Nephron progenitor cell (in vitro differentiated cells): ENCODE measurements around the gene STK17A.

Experiments used
- DNase-seq: peaks from one replicate; pipeline ENCODE4 v3.0.0; 2021
- H3K27ac Mint-ChIP-seq: 2 replicates; pipeline ENCODE4 v1.8.0; 2021; ENCODE audit warnings: mild to moderate bottlenecking, moderate library complexity, mixed read lengths
- H3K27me3 Mint-ChIP-seq: 2 replicates; pipeline ENCODE4 v1.8.0; 2021; ENCODE audit warnings: mild to moderate bottlenecking, low read depth, mixed read lengths; ENCODE audit not compliant: poor library complexity
- H3K36me3 Mint-ChIP-seq: 2 replicates; pipeline ENCODE4 v1.8.0; 2021; ENCODE audit warnings: low read depth, mixed read lengths
- H3K4me1 Mint-ChIP-seq: 2 replicates; pipeline ENCODE4 v1.8.0; 2021; ENCODE audit warnings: mixed read lengths
- H3K4me3 Mint-ChIP-seq: 2 replicates; pipeline ENCODE4 v1.8.0; 2021; ENCODE audit warnings: mild to moderate bottlenecking, moderate library complexity, mixed read lengths
- H3K9me3 Mint-ChIP-seq: 2 replicates; pipeline ENCODE4 v1.8.0; 2021; ENCODE audit warnings: mild to moderate bottlenecking, moderate library complexity, mixed read lengths
- TF ChIP-seq, protein P1 (sequence below): fragments of 200-600 bp; sonication (generic); IDR thresholded peaks from 2 replicates; pipeline ENCODE4 v1.5.0; 2021; ENCODE audit warnings: antibody characterized with exemption

Gene STK17A

GRCh38 chr7:43600056-43600455 is 17.1 kb downstream of the STK17A start:
- H3K4me3 Mint-ChIP-seq: no peak overlapping the region
- TF ChIP-seq, protein P1, sequence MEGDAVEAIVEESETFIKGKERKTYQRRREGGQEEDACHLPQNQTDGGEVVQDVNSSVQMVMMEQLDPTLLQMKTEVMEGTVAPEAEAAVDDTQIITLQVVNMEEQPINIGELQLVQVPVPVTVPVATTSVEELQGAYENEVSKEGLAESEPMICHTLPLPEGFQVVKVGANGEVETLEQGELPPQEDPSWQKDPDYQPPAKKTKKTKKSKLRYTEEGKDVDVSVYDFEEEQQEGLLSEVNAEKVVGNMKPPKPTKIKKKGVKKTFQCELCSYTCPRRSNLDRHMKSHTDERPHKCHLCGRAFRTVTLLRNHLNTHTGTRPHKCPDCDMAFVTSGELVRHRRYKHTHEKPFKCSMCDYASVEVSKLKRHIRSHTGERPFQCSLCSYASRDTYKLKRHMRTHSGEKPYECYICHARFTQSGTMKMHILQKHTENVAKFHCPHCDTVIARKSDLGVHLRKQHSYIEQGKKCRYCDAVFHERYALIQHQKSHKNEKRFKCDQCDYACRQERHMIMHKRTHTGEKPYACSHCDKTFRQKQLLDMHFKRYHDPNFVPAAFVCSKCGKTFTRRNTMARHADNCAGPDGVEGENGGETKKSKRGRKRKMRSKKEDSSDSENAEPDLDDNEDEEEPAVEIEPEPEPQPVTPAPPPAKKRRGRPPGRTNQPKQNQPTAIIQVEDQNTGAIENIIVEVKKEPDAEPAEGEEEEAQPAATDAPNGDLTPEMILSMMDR: no peak
- peaks cover 22% of the 10 kb centered on the region for H3K36me3 Mint-ChIP-seq

GRCh38 chr7:43602256-43602655 is 19.3 kb downstream of the STK17A start:
- H3K36me3 Mint-ChIP-seq: peaks cover 34% of the 10 kb centered on the region

More at GRCh38 chr7:43600056-43600455, 17.1 kb downstream of the STK17A start:
- DNase-seq: no peak
- H3K4me1 Mint-ChIP-seq: no peaks in the 10 kb centered on the region
- H3K27ac Mint-ChIP-seq: no peak overlapping the region
- H3K9me3 Mint-ChIP-seq: peaks cover 8% of the 10 kb centered on the region
- no peaks in the 10 kb centered on the region for H3K27me3 Mint-ChIP-seq

DNA sequence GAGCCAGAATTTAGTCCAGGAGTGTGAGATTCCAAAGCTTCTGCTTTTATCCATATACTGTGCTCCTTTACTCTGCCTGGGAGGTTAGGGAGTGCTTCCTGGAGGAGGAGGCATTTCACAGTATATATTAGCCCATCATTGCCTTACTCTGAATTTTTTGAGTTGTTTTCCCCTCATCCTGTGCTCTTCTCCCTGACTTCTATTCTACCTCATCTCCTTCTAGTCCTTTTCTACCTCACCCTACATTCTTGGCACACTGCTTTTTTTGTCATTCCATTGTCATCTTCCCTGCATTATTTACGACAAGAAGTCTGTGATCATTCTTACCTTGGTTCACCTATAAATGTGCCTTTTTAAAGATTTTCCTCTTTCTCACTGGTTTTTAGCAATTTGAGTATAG is 21.3 kb downstream of the STK17A start:
- no peak for DNase-seq
- Mint-ChIP-seq H3K4me1 (no peaks in the 10 kb centered on the region), H3K27ac (no peak overlapping the region), H3K4me3 (no peak overlapping the region), H3K27me3 (no peaks in the 10 kb centered on the region), H3K9me3 (peaks cover 12% of the 10 kb centered on the region), H3K36me3 (peaks cover 40% of the 10 kb centered on the region)
- TF ChIP-seq, protein P1: no peak

More at GRCh38 chr7:43602256-43602655, 19.3 kb downstream of the STK17A start:
- H3K4me1 Mint-ChIP-seq: no peaks in the 10 kb centered on the region
- H3K27ac Mint-ChIP-seq: no peak overlapping the region
- TF ChIP-seq, protein P1: no peak
- DNase-seq: no peak
- H3K27me3 Mint-ChIP-seq: no peaks in the 10 kb centered on the region
- no peak overlapping the region for H3K4me3 Mint-ChIP-seq
- H3K9me3 Mint-ChIP-seq: peaks cover 12% of the 10 kb centered on the region

- TF ChIP-seq, protein P1: no peak
- Mint-ChIP-seq H3K4me3 (no peak overlapping the region), H3K27ac (no peak overlapping the region), H3K4me1 (no peaks in the 10 kb centered on the region), H3K27me3 (no peaks in the 10 kb centered on the region), H3K9me3 (peaks cover 12% of the 10 kb centered on the region), H3K36me3 (peaks cover 57% of the 10 kb centered on the region)
- no peak for DNase-seq
Measured at GRCh38 chr7:43609097-43609496, 26.2 kb downstream of the STK17A start.

- no peak overlapping the region for H3K27ac Mint-ChIP-seq
Measured at GRCh38 chr7:43612128-43612527, 29.2 kb downstream of the STK17A start.

More at GRCh38 chr7:43612128-43612527, 29.2 kb downstream of the STK17A start:
- H3K9me3 Mint-ChIP-seq: no peaks in the 10 kb centered on the region
- no peaks in the 10 kb centered on the region for H3K4me1 Mint-ChIP-seq
- H3K36me3 Mint-ChIP-seq: peaks cover 50% of the 10 kb centered on the region
- TF ChIP-seq, protein P1: no peak
- DNase-seq: no peak
- H3K27me3 Mint-ChIP-seq: no peaks in the 10 kb centered on the region
- no peak overlapping the region for H3K4me3 Mint-ChIP-seq
